ENCODE data around the gene GNPTG.

GNPTG gene

GRCh38 chr16:1351582-1352362 is at the start of gene GNPTG, which contains the start of gene TSR3:
GNPTG (plus strand) TSS chr16:1351931; CDS start chr16:1351966, 35 bp downstream.
TSR3 (minus strand) TSS chr16:1351878; CDS start chr16:1351804, 74 bp downstream.
- DNase-seq: peak; percentile 91

- no peak for DNase-seq
Measured at GRCh38 chr16:1305823-1306222, 45.9 kb upstream of the GNPTG start.

- DNase-seq: no peak
Measured at GRCh38 chr16:1306334-1306733, 45.4 kb upstream of the GNPTG start.

- DNase-seq: no peak
Measured at GRCh38 chr16:1308036-1308976, 43.4 kb upstream of the GNPTG start.

GRCh38 chr16:1308977-1309885 is 42.5 kb upstream of the GNPTG start, which contains the start of gene UBE2I:
UBE2I (plus strand) TSS chr16:1309636; CDS start chr16:1314031, 4,395 bp downstream.
- DNase-seq: peak; percentile 99

GRCh38 chr16:1309888-1310831 is 41.6 kb upstream of the GNPTG start:
- DNase-seq: peak; percentile 40

GRCh38 chr16:1310832-1311200 is 40.9 kb upstream of the GNPTG start:
- no peak for DNase-seq

- no peak for DNase-seq
Measured at GRCh38 chr16:1311212-1311737, 40.5 kb upstream of the GNPTG start.

GRCh38 chr16:1311738-1312466 is 39.8 kb upstream of the GNPTG start:
- DNase-seq: no peak

GRCh38 chr16:1312467-1312816 is 39.3 kb upstream of the GNPTG start:
- DNase-seq: no peak

GRCh38 chr16:1312903-1313302 is 38.8 kb upstream of the GNPTG start:
- DNase-seq: no peak

GRCh38 chr16:1313721-1314369 is 37.9 kb upstream of the GNPTG start:
- no peak for DNase-seq

GRCh38 chr16:1314399-1315068 is 37.2 kb upstream of the GNPTG start:
- no peak for DNase-seq

GRCh38 chr16:1315081-1316032 is 36.4 kb upstream of the GNPTG start:
- no peak for DNase-seq

- no peak for DNase-seq
Measured at GRCh38 chr16:1316033-1316405, 35.7 kb upstream of the GNPTG start.

- no peak for DNase-seq
Measured at GRCh38 chr16:1317479-1318267, 34.1 kb upstream of the GNPTG start.

- no peak for DNase-seq
Measured at GRCh38 chr16:1318268-1318545, 33.5 kb upstream of the GNPTG start.

GRCh38 chr16:1319041-1319440 is 32.7 kb upstream of the GNPTG start:
- DNase-seq: no peak

All from fibroblast of skin of right biceps (primary cell).